Left kidney (tissue), 2 donors: ENCODE measurements around the gene TBX2. TPM values are rescaled to one million over a fixed set of nuclear protein-coding genes. Genes with fewer than 3 reads are reported as not detected.

Source experiments
- DNase-seq: peaks from one replicate; pipeline ENCODE4 v3.0.0-alpha.2; 2013
- polyA plus RNA-seq: library from polyadenylated mRNA; unstranded; fragments of 120-200 nt; gene quantifications from one replicate; pipeline ENCODE4 v1.2.1, GENCODE V29; 2013; ENCODE audit not compliant: insufficient read length

TBX2 gene
- polyA plus RNA-seq, 1 donor, result 55.9 TPM

- no peak for DNase-seq
Measured at GRCh38 chr17:61401389-61402072, 1.9 kb downstream of the TBX2 start.

GRCh38 chr17:61402073-61402541 lies 2.5 kb downstream of the TBX2 start:
- no peak for DNase-seq

GRCh38 chr17:61402978-61403800 lies 3.5 kb downstream of the TBX2 start:
- DNase-seq, result no peak

- no peak for DNase-seq
Measured at GRCh38 chr17:61403801-61404662, 4.4 kb downstream of the TBX2 start.

- DNase-seq, result no peak
Measured at GRCh38 chr17:61404663-61404912, 4.9 kb downstream of the TBX2 start.

- DNase-seq, result no peak
Measured at GRCh38 chr17:61404913-61405685, 5.5 kb downstream of the TBX2 start.

GRCh38 chr17:61405686-61406536 lies 6.3 kb downstream of the TBX2 start:
- DNase-seq, result no peak

GRCh38 chr17:61406537-61406845 lies 6.8 kb downstream of the TBX2 start:
- no peak for DNase-seq

- DNase-seq, result no peak
Measured at GRCh38 chr17:61406971-61407911, 7.6 kb downstream of the TBX2 start.

GRCh38 chr17:61408151-61409041 lies 8.8 kb downstream of the TBX2 start:
- no peak for DNase-seq

GRCh38 chr17:61409301-61410112 lies 9.9 kb downstream of the TBX2 start:
- DNase-seq, result no peak

GRCh38 chr17:61410141-61411010 lies 10.7 kb downstream of the TBX2 start:
- DNase-seq, result peak; percentile 84

- no peak for DNase-seq
Measured at GRCh38 chr17:61411011-61411260, 11.3 kb downstream of the TBX2 start.

- DNase-seq, result no peak
Measured at GRCh38 chr17:61411261-61412142, 11.9 kb downstream of the TBX2 start.

- DNase-seq, result peak; percentile 84
Measured at GRCh38 chr17:61412143-61412859, 12.7 kb downstream of the TBX2 start.
